Liver (tissue), 9 donors: ENCODE results near the gene DEFB114. TPM values are rescaled to one million over a fixed set of nuclear protein-coding genes. Genes with fewer than 3 reads are reported as not detected.

Experiments used
- DNase-seq: peaks from one replicate; pipeline ENCODE4 v3.0.0-alpha.2; 2017; ENCODE audit warnings: low spot score
- H3K27ac ChIP-seq, 2 donors: one replicate each; pipeline ENCODE4 v1.7.0; 2013; ENCODE audit warnings: inconsistent platforms in 2 of 2, low read length in 2 of 2, control low read depth in 1 of 2, low read depth in 1 of 2, mild to moderate bottlenecking in 1 of 2
- H3K27me3 ChIP-seq, 4 donors: one replicate each; pipeline versions ENCODE4 v1.6.1 to v1.7.0; 2013; ENCODE audit warnings: low read length in 3 of 4, inconsistent platforms in 1 of 4, mild to moderate bottlenecking in 1 of 4, moderate library complexity in 1 of 4; ENCODE audit not compliant: control insufficient read depth in 4 of 4, insufficient read depth in 4 of 4
- H3K36me3 ChIP-seq, 4 donors: one replicate each; pipeline versions ENCODE4 v1.6.1 to v1.7.0; 2013; ENCODE audit warnings: low read length in 3 of 4, mild to moderate bottlenecking in 3 of 4, low read depth in 1 of 4, moderate library complexity in 1 of 4; ENCODE audit not compliant: control insufficient read depth in 4 of 4, insufficient read depth in 3 of 4
- H3K4me1 ChIP-seq, 4 donors: one replicate each; pipeline versions ENCODE4 v1.6.1 to v1.7.0; 2013; ENCODE audit warnings: low read length in 3 of 4, mild to moderate bottlenecking in 3 of 4, moderate library complexity in 1 of 4; ENCODE audit not compliant: control insufficient read depth in 4 of 4, insufficient read depth in 4 of 4
- H3K4me3 ChIP-seq, 3 donors: one replicate each; pipeline versions ENCODE4 v1.6.1 to v1.7.0; 2013; ENCODE audit warnings: low read length in 3 of 3, control low read depth in 1 of 3, low read depth in 1 of 3, mild to moderate bottlenecking in 1 of 3
- H3K9ac ChIP-seq, 2 donors: one replicate each; pipeline ENCODE4 v1.7.0; 2013; ENCODE audit warnings: low read length in 2 of 2, mild to moderate bottlenecking in 2 of 2, moderate library complexity in 2 of 2, control low read depth in 1 of 2, low read depth in 1 of 2
- H3K9me3 ChIP-seq, 4 donors: one replicate each; pipeline versions ENCODE4 v1.6.1 to v1.7.0; 2013; ENCODE audit warnings: low read length in 3 of 4; ENCODE audit not compliant: control insufficient read depth in 4 of 4
- ATF3 ChIP-seq: IDR thresholded peaks from 2 replicates; pipeline ENCODE4 v1.6.1; 2016; ENCODE audit warnings: antibody characterized with exemption
- EGR1 ChIP-seq, 2 donors: IDR thresholded peaks; 2 replicates each; pipeline ENCODE4 v1.6.1; 2016 to 2018; ENCODE audit warnings: antibody characterized with exemption in 2 of 2, low read depth in 2 of 2
- FOXA1 ChIP-seq: IDR thresholded peaks from 2 replicates; pipeline ENCODE4 v1.6.1; 2016; ENCODE audit warnings: antibody characterized with exemption
- FOXA2 ChIP-seq: IDR thresholded peaks from 2 replicates; pipeline ENCODE4 v1.6.1; 2016; ENCODE audit warnings: antibody characterized with exemption
- GABPA ChIP-seq, 2 donors: IDR thresholded peaks in 1 of 2; conservative IDR thresholded peaks in 1 of 2; 2 replicates each; pipeline ENCODE4 v1.6.1; 2016; ENCODE audit warnings: antibody characterized with exemption in 2 of 2, mild to moderate bottlenecking in 1 of 2, moderate library complexity in 1 of 2
- HNF4A ChIP-seq, 2 donors: conservative IDR thresholded peaks; 2 replicates each; pipeline ENCODE4 v1.6.1; 2016; ENCODE audit warnings: antibody characterized with exemption in 2 of 2, mild to moderate bottlenecking in 2 of 2
- HNF4G ChIP-seq: IDR thresholded peaks from 2 replicates; pipeline ENCODE4 v1.6.1; 2016; ENCODE audit warnings: antibody characterized with exemption
- JUND ChIP-seq, 2 donors: IDR thresholded peaks; 2 replicates each; pipeline ENCODE4 v1.6.1; 2016; ENCODE audit warnings: antibody characterized with exemption in 2 of 2
- NR2F2 ChIP-seq: IDR thresholded peaks from 2 replicates; pipeline ENCODE4 v1.6.1; 2016; ENCODE audit warnings: antibody characterized with exemption
- RAD21 ChIP-seq, 2 donors: IDR thresholded peaks; 2 replicates each; pipeline ENCODE4 v1.6.1; 2016; ENCODE audit warnings: antibody characterized with exemption in 2 of 2, mild to moderate bottlenecking in 2 of 2
- RXRA ChIP-seq, 2 donors: IDR thresholded peaks; 2 replicates each; pipeline ENCODE4 v1.6.1; 2017 to 2018; ENCODE audit warnings: antibody characterized with exemption in 2 of 2, mild to moderate bottlenecking in 1 of 2
- SP1 ChIP-seq: IDR thresholded peaks from 2 replicates; pipeline ENCODE4 v1.6.1; 2018; ENCODE audit warnings: antibody characterized with exemption, mild to moderate bottlenecking
- TAF1 ChIP-seq: conservative IDR thresholded peaks from 2 replicates; pipeline ENCODE4 v1.6.1; 2016; ENCODE audit warnings: antibody characterized with exemption, mild to moderate bottlenecking
- YY1 ChIP-seq: IDR thresholded peaks from 2 replicates; pipeline ENCODE4 v1.6.1; 2016; ENCODE audit warnings: antibody characterized with exemption, mild to moderate bottlenecking
- WGBS: extraction: QIAGEN DNeasy Blood & Tissue Kit; methylation state at CpG from one replicate; pipeline ENCODE4 v1.1.7; 2013; 5-methylcytosine and 5-hydroxymethylcytosine counted together
- polyA plus RNA-seq, 2 donors: library from polyadenylated mRNA; stranded (reverse) in 1 of 2; unstranded in 1 of 2; fragments of 200-250 nt in 1 of 2; fragments of >200 nt in 1 of 2; fragmentation: Nextera tagmentation in 1 of 2; extraction: Ambion mirVana in 1 of 2; gene quantifications; one replicate each; pipeline versions ENCODE4 v1.2.1 to v1.2.3, GENCODE V29; 2013 to 2015
- total RNA-seq, 2 donors: library from RNA; depleted of rRNA; stranded (reverse); fragments of >200 nt; gene quantifications; one replicate each; pipeline ENCODE4 v1.2.3, GENCODE V29; 2014
- TF ChIP-seq, protein P1 (sequence below): IDR thresholded peaks from 2 replicates; pipeline ENCODE4 v1.6.1; 2016; ENCODE audit warnings: antibody characterized with exemption
- TF ChIP-seq, protein P2 (sequence below): fragments of 150-350 bp; IDR thresholded peaks from 2 replicates; pipeline ENCODE4 v1.5.1; 2017; ENCODE audit warnings: improper control_type of control experiment, low read depth, low read length; ENCODE audit not compliant: missing input control
- TF ChIP-seq, protein P3 (sequence below): IDR thresholded peaks from 2 replicates; pipeline ENCODE4 v1.6.1; 2016; ENCODE audit warnings: antibody characterized with exemption
- TF ChIP-seq, protein P4 (sequence below): IDR thresholded peaks from 2 replicates; pipeline ENCODE4 v1.6.1; 2016; ENCODE audit warnings: antibody characterized with exemption, mild to moderate bottlenecking
- donor health status: healthy.
- donor health status: healthy.
- donor health status: healthy.
- donor health status: healthy.
- donor health status: healthy.

The DEFB114 gene
- total and polyA plus RNA-seq, 4 donors: not detected

DNA sequence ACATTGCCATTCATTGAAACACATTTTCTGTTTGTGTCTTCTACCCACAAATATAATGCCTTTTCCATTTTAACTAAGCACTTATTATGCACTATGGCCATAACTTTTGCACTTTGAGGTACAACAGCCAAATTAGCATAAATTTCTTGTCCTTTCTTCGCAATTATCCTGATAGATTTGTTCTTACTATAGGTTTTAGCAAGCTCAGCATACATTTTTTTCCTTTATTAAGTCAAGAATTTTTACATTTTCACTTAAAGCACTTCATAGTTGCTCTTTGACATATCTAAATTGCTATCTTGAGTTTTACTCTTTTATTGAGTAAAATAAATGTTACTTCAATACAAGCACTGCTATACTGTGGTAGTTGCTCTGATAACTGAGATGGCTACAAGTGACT is 5.8 kb downstream of the DEFB114 start:
- no peak overlapping the region for H3K9ac ChIP-seq
- 88% methylated on average over 1 of the region's 1 CpG for WGBS

DNA sequence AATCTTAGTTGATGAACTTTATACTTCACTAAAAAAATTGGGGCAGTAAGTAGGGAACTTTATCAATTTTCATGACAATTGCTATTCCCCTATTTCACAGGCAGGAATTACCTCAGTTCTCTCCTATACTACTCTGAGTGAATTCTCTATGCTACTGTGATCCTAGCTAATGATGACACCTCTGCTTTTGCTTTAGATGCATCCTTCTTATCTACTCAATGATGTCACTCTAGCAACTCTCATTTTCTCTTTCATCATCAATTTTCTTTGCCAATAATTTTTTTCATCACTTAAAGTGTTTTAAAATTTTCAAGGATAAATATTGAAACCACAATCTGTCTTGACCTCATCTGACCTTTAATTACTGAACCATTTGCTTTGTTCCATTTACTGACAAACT is 8.1 kb downstream of the DEFB114 start:
- Histone ChIP-seq H3K4me3 (no peak overlapping the region), H3K27ac (no peak overlapping the region), H3K36me3 (no peaks in the 10 kb centered on the region), H3K4me1 (no peaks in the 10 kb centered on the region), H3K27me3 (no peaks in the 10 kb centered on the region), H3K9ac (no peak overlapping the region), H3K9me3 (no peaks in the 10 kb centered on the region)
- no peak for DNase-seq
- TF ChIP-seq, protein P1, sequence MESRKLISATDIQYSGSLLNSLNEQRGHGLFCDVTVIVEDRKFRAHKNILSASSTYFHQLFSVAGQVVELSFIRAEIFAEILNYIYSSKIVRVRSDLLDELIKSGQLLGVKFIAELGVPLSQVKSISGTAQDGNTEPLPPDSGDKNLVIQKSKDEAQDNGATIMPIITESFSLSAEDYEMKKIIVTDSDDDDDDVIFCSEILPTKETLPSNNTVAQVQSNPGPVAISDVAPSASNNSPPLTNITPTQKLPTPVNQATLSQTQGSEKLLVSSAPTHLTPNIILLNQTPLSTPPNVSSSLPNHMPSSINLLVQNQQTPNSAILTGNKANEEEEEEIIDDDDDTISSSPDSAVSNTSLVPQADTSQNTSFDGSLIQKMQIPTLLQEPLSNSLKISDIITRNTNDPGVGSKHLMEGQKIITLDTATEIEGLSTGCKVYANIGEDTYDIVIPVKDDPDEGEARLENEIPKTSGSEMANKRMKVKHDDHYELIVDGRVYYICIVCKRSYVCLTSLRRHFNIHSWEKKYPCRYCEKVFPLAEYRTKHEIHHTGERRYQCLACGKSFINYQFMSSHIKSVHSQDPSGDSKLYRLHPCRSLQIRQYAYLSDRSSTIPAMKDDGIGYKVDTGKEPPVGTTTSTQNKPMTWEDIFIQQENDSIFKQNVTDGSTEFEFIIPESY: no peak
- TF ChIP-seq FOXA1 (no peak), GABPA (IDR thresholded peaks at IDR 0.05 in 1 of 2, conservative IDR thresholded peaks at IDR 0.05 in 1 of 2) (no peak), RAD21 (IDR thresholded peaks at IDR 0.05) (no peak), HNF4A (conservative IDR thresholded peaks at IDR 0.05) (no peak), FOXA2 (no peak), NR2F2 (no peak), HNF4G (no peak), ATF3 (no peak), JUND (IDR thresholded peaks at IDR 0.05) (no peak), RXRA (IDR thresholded peaks at IDR 0.05) (no peak), EGR1 (IDR thresholded peaks at IDR 0.05; ENCODE audit: low read depth in 2 of 2) (no peak), SP1 (no peak), TAF1 (no peak), YY1 (no peak)
- TF ChIP-seq, protein P2, sequence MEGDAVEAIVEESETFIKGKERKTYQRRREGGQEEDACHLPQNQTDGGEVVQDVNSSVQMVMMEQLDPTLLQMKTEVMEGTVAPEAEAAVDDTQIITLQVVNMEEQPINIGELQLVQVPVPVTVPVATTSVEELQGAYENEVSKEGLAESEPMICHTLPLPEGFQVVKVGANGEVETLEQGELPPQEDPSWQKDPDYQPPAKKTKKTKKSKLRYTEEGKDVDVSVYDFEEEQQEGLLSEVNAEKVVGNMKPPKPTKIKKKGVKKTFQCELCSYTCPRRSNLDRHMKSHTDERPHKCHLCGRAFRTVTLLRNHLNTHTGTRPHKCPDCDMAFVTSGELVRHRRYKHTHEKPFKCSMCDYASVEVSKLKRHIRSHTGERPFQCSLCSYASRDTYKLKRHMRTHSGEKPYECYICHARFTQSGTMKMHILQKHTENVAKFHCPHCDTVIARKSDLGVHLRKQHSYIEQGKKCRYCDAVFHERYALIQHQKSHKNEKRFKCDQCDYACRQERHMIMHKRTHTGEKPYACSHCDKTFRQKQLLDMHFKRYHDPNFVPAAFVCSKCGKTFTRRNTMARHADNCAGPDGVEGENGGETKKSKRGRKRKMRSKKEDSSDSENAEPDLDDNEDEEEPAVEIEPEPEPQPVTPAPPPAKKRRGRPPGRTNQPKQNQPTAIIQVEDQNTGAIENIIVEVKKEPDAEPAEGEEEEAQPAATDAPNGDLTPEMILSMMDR: no peak
- TF ChIP-seq, protein P3, sequence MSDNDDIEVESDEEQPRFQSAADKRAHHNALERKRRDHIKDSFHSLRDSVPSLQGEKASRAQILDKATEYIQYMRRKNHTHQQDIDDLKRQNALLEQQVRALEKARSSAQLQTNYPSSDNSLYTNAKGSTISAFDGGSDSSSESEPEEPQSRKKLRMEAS: no peak
- TF ChIP-seq, protein P4, sequence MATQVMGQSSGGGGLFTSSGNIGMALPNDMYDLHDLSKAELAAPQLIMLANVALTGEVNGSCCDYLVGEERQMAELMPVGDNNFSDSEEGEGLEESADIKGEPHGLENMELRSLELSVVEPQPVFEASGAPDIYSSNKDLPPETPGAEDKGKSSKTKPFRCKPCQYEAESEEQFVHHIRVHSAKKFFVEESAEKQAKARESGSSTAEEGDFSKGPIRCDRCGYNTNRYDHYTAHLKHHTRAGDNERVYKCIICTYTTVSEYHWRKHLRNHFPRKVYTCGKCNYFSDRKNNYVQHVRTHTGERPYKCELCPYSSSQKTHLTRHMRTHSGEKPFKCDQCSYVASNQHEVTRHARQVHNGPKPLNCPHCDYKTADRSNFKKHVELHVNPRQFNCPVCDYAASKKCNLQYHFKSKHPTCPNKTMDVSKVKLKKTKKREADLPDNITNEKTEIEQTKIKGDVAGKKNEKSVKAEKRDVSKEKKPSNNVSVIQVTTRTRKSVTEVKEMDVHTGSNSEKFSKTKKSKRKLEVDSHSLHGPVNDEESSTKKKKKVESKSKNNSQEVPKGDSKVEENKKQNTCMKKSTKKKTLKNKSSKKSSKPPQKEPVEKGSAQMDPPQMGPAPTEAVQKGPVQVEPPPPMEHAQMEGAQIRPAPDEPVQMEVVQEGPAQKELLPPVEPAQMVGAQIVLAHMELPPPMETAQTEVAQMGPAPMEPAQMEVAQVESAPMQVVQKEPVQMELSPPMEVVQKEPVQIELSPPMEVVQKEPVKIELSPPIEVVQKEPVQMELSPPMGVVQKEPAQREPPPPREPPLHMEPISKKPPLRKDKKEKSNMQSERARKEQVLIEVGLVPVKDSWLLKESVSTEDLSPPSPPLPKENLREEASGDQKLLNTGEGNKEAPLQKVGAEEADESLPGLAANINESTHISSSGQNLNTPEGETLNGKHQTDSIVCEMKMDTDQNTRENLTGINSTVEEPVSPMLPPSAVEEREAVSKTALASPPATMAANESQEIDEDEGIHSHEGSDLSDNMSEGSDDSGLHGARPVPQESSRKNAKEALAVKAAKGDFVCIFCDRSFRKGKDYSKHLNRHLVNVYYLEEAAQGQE: no peak

More for the DNA sequence above, 5.8 kb downstream of the DEFB114 start:
- no peak for DNase-seq
- Histone ChIP-seq H3K4me1 (no peaks in the 10 kb centered on the region), H3K4me3 (no peak overlapping the region), H3K27me3 (no peaks in the 10 kb centered on the region), H3K9me3 (no peaks in the 10 kb centered on the region), H3K36me3 (no peaks in the 10 kb centered on the region), H3K27ac (no peak overlapping the region)
- TF ChIP-seq RAD21 (IDR thresholded peaks at IDR 0.05) (no peak), HNF4A (conservative IDR thresholded peaks at IDR 0.05) (no peak), YY1 (no peak), FOXA1 (no peak), GABPA (IDR thresholded peaks at IDR 0.05 in 1 of 2, conservative IDR thresholded peaks at IDR 0.05 in 1 of 2) (no peak), FOXA2 (no peak), ATF3 (no peak), TAF1 (no peak), NR2F2 (no peak), RXRA (IDR thresholded peaks at IDR 0.05) (no peak)
- TF ChIP-seq, protein P1: no peak
